Measurements from ENCODE around the gene C8A.

Gene C8A

GRCh38 chr1:56835657-56836056, 18.9 kb upstream of the C8A start:
- TF ChIP-seq SIN3A (IDR thresholded peaks at IDR 0.05; ENCODE audit: borderline replicate concordance, insufficient read depth, low read length): no peak
- no peak for TF ChIP-seq FOXP2 (optimal IDR thresholded peaks at IDR 0.05; ENCODE audit: borderline replicate concordance, extremely low read depth, extremely low read length, insufficient read depth)
- no peak for TF ChIP-seq TAF1 (IDR thresholded peaks at IDR 0.05; ENCODE audit: borderline replicate concordance, insufficient read depth, low read length)
- TF ChIP-seq REST (IDR thresholded peaks at IDR 0.05; ENCODE audit: insufficient read depth in 1 of 2, low read depth in 2 of 2, low read length in 2 of 2): no peak
- no peak for TF ChIP-seq POLR2AphosphoS5 (IDR thresholded peaks at IDR 0.05; ENCODE audit: low read depth, low read length)

DNA sequence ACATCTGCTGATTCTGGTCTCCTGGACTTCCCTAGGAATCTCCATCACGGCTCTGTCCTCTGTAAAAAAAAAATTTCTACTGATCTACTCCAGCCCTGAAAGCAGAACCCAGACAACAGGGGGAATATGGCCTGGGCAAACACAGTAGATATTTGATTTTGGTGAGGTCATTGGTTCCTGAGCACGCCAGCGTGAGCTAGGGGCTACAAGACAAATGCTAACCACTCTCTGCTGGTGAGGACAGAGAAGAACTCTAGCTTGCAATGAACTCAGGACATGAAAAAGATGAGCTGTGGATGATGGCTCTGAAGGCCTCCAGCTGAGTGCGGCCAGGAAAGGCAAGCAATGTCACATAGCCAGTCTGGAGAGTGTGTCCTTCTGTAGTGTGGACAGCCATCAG, 18.2 kb upstream of the C8A start:
- no peak for TF ChIP-seq FOXP2 (optimal IDR thresholded peaks at IDR 0.05; ENCODE audit: borderline replicate concordance, extremely low read depth, extremely low read length, insufficient read depth)
- TF ChIP-seq REST (IDR thresholded peaks at IDR 0.05; ENCODE audit: insufficient read depth in 1 of 2, low read depth in 2 of 2, low read length in 2 of 2): no peak
- TF ChIP-seq SIN3A (IDR thresholded peaks at IDR 0.05; ENCODE audit: borderline replicate concordance, insufficient read depth, low read length): no peak
- no peak for TF ChIP-seq TAF1 (IDR thresholded peaks at IDR 0.05; ENCODE audit: borderline replicate concordance, insufficient read depth, low read length)
- TF ChIP-seq POLR2AphosphoS5 (IDR thresholded peaks at IDR 0.05; ENCODE audit: low read depth, low read length): no peak

- no peak for TF ChIP-seq FOXP2 (optimal IDR thresholded peaks at IDR 0.05; ENCODE audit: borderline replicate concordance, extremely low read depth, extremely low read length, insufficient read depth)
- no peak for TF ChIP-seq REST (IDR thresholded peaks at IDR 0.05; ENCODE audit: insufficient read depth in 1 of 2, low read depth in 2 of 2, low read length in 2 of 2)
- TF ChIP-seq TAF1 (IDR thresholded peaks at IDR 0.05; ENCODE audit: borderline replicate concordance, insufficient read depth, low read length): no peak
- no peak for TF ChIP-seq SIN3A (IDR thresholded peaks at IDR 0.05; ENCODE audit: borderline replicate concordance, insufficient read depth, low read length)
- no peak for TF ChIP-seq POLR2AphosphoS5 (IDR thresholded peaks at IDR 0.05; ENCODE audit: low read depth, low read length)
Measured at GRCh38 chr1:56837244-56837939, 17.2 kb upstream of the C8A start.

DNA sequence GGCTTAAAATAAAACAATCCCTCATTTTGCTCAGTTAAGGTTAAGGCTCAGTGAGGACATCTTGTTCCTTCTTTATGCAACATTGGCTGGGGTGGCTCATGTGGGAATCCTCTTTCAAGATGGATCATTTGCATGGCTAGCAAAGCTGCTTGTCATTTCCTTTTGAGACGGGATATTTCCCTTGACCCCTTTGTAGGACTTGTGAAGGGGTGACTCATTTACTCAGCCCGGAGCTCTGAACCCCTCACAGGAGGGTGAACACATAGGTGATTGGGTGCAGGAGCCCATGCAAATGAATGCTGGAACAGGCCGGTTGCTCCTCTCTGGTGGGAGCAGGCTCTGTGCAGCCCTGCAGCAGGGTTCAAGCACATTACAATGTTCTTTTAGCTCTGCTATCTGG, 15.8 kb upstream of the C8A start:
- TF ChIP-seq FOXP2 (optimal IDR thresholded peaks at IDR 0.05; ENCODE audit: borderline replicate concordance, extremely low read depth, extremely low read length, insufficient read depth): no peak
- TF ChIP-seq REST (IDR thresholded peaks at IDR 0.05; ENCODE audit: insufficient read depth in 1 of 2, low read depth in 2 of 2, low read length in 2 of 2): no peak
- no peak for TF ChIP-seq SIN3A (IDR thresholded peaks at IDR 0.05; ENCODE audit: borderline replicate concordance, insufficient read depth, low read length)
- TF ChIP-seq POLR2AphosphoS5 (IDR thresholded peaks at IDR 0.05; ENCODE audit: low read depth, low read length): no peak
- TF ChIP-seq TAF1 (IDR thresholded peaks at IDR 0.05; ENCODE audit: borderline replicate concordance, insufficient read depth, low read length): no peak

All from PFSK-1 (cell line).